Posterior cingulate gyrus (tissue), 11 donors: ENCODE results near the gene ACOX3.

Source experiments
- DNase-seq, 10 donors: peaks; one replicate each; pipeline versions ENCODE4 v3.0.0 to v3.0.0-alpha.2; 2020 to 2021; ENCODE audit warnings: mixed read lengths in 3 of 10
- intact Hi-C: fragments of 100-400 bp; cut with DNase I; formaldehyde crosslinking; loops from one replicate; pipeline ENCODE4 v1.15.1; 2023

ACOX3 gene

DNA sequence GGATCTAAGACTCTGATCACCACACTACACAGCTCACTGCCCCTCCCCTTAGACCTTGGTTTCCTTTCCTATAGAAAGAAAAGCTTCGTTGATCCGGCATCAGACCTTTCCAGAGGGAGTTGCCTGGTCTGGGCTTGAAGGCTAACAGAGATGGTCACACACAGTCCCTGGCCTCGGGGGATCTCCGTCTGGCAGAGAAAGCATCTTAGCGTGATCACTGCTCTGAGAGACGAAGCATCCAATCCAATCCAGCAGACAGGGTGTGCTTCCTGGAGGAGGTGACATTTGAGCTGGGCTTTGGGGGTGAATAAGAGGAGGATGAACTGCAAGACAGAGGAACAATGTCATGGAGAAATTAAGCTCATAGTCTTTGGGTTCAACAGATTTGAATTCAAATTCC is 121.5 kb downstream of the ACOX3 start:
- intact Hi-C loops = no loop called here
- DNase-seq = peak in 2 of 10 donors; percentile 27 to 73

DNA sequence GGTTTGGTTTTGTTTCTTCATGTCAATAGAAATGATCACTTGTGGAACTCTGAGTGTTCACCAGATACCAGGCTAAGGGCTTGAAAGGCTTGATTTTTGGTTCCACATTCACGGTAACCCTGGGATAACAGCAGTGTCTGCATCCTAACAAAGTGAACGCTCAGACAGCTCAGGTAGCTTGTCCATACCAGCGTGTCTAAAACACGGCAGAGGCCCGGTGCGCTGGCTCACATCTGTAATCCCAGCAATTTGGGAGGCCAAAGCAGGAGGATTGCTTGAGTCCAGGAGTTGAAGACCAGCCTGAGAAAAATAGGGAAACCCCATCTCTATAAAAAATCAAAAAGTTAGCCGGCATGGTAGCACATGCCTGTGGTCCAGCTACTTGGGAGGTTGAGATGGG is 122.0 kb downstream of the ACOX3 start:
- intact Hi-C loops = no loop called here
- peak in 1 of 10 donors; percentile 30 for DNase-seq

DNA sequence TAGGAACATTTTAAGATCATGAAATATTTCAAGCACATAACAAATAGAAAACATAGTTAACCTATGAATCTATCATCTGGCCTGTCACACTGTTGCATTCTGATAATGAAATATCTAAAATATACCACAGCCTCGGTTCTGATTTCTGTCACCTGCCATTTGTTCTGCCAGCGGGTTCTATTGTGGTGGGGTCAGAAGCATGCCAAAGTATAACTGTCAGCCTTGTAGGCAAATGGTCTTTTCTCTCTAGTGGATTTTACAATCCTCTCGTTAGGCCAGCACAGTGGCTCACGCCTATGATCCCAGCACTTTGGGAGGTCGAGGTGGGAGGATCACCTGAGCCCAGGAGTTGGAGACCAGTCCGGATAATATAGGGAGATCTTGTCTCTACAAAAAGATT is 123.0 kb downstream of the ACOX3 start:
- intact Hi-C loops = no loop called here
- no peak for DNase-seq

DNA sequence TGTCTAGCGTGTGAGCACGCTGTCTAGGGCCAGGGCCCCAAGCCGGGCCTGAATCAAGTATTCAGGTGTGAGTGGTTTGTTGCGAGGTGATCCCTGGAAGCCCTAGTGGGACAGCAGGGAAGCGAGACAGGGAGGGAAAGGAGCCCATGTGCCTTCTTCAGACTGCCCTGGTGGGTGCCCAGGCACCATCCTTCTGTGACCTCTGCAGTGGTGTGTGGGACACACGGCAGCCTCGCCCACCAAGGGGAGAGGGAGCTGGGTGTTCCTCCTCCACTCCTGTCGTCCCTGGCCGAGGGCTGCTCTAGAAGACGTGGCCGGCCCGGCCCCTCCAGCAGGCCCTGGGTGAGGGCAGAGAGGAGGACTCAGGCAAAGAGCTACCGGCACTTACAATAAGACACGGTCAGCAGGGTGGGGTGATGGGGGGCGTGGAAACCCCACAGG is 123.6 kb downstream of the ACOX3 start:
- DNase-seq = peak in 2 of 10 donors; percentile 73 to 80
- intact Hi-C loops = no loop called here
